Keratinocyte (primary cell): ENCODE measurements around the gene ZFP1. TPM values are rescaled to one million over a fixed set of nuclear protein-coding genes. Genes with fewer than 3 reads are reported as not detected.

ENCODE experiments used
- DNase-seq: peaks from one replicate; pipeline ENCODE4 v3.0.0-alpha.2; 2011; ENCODE audit warnings: low read depth, missing footprints, low spot score
- FAIRE-seq: peaks from 2 replicates; lab custom pipeline; 2011; peaks lifted over from hg19 to GRCh38; lab: Jason Lieb, UNC
- H2AFZ ChIP-seq: 2 replicates; pipeline ENCODE4 v1.6.0; 2012; ENCODE audit warnings: low read length, control low read depth, inconsistent platforms; ENCODE audit not compliant: control insufficient read depth
- H3K27ac ChIP-seq: 2 replicates; pipeline ENCODE4 v1.5.1; 2011; ENCODE audit warnings: low read length; ENCODE audit not compliant: control insufficient read depth, insufficient read depth
- H3K27me3 ChIP-seq: 3 replicates; pipeline ENCODE4 v1.6.0; 2011; ENCODE audit warnings: low read length; ENCODE audit not compliant: control insufficient read depth, insufficient read depth; ENCODE audit errors: extremely low read depth
- H3K36me3 ChIP-seq, 2 experiments: 2 replicates in 1 of 2; 3 replicates in 1 of 2; pipeline ENCODE4 v1.5.1; 2011; ENCODE audit warnings: low read length in 2 of 2, mild to moderate bottlenecking in 1 of 2; ENCODE audit not compliant: control insufficient read depth in 2 of 2, insufficient read depth in 2 of 2; ENCODE audit errors: extremely low read depth in 1 of 2
- H3K4me1 ChIP-seq: 3 replicates; pipeline ENCODE4 v1.5.1; 2011; ENCODE audit warnings: low read length; ENCODE audit not compliant: control insufficient read depth, insufficient read depth; ENCODE audit errors: extremely low read depth
- H3K4me2 ChIP-seq: 3 replicates; pipeline ENCODE4 v1.6.0; 2011; ENCODE audit warnings: low read depth, low read length; ENCODE audit not compliant: control insufficient read depth, insufficient read depth; ENCODE audit errors: extremely low read depth
- H3K4me3 ChIP-seq, 3 experiments: fragments of 200-600 bp in 1 of 3; sonication (generic) in 1 of 3; 2 replicates in 2 of 3; 3 replicates in 1 of 3; pipeline ENCODE4 v1.5.1; 2011 to 2016; ENCODE audit warnings: low read length in 3 of 3, mild to moderate bottlenecking in 3 of 3, control low read depth in 2 of 3, inconsistent platforms in 1 of 3, low read depth in 1 of 3, mixed read lengths in 1 of 3, mixed run types in 1 of 3, moderate library complexity in 1 of 3; ENCODE audit not compliant: control insufficient read depth in 2 of 3, insufficient read depth in 2 of 3; ENCODE audit errors: extremely low read depth in 1 of 3
- H3K79me2 ChIP-seq: 2 replicates; pipeline ENCODE4 v1.6.0; 2012; ENCODE audit warnings: low read length; ENCODE audit not compliant: control insufficient read depth, insufficient read depth
- H3K9ac ChIP-seq: 3 replicates; pipeline ENCODE4 v1.6.0; 2011; ENCODE audit warnings: low read length; ENCODE audit not compliant: control insufficient read depth, insufficient read depth; ENCODE audit errors: extremely low read depth
- H3K9me1 ChIP-seq: 3 replicates; pipeline ENCODE4 v1.6.0; 2011; ENCODE audit warnings: low read length; ENCODE audit not compliant: control insufficient read depth, insufficient read depth; ENCODE audit errors: extremely low read depth
- H3K9me3 ChIP-seq: 2 replicates; pipeline ENCODE4 v1.5.1; 2012; ENCODE audit warnings: low read depth, low read length; ENCODE audit not compliant: control insufficient read depth
- H4K20me1 ChIP-seq: 3 replicates; pipeline ENCODE4 v1.6.0; 2011; ENCODE audit warnings: low read length; ENCODE audit not compliant: control insufficient read depth, insufficient read depth; ENCODE audit errors: extremely low read depth
- EZH2 ChIP-seq: IDR thresholded peaks from one replicate; pipeline ENCODE4 v1.6.1; 2012; ENCODE audit warnings: inconsistent platforms, mild to moderate bottlenecking, low read length, moderate library complexity
- dilution Hi-C: fragments of 300-500 bp; cut with MboI; formaldehyde crosslinking; loops from one replicate; pipeline ENCODE4 v1.7.0; 2020; ENCODE audit warnings: low sequenced_read_pairs; ENCODE audit not compliant: extremely low pct_ligation_motif_present
- polyA plus RNA-seq, 5 experiments: library from polyadenylated mRNA; depleted of rRNA in 3 of 5; stranded (reverse) in 3 of 5; stranded (forward) in 1 of 5; unstranded in 1 of 5; fragments of >200 nt; gene quantifications; 1 replicate in 1 of 5; 2 replicates in 3 of 5; 3 replicates in 1 of 5; pipeline versions ENCODE4 v1.2.1 to v1.2.3, GENCODE V29; 2011 to 2012; ENCODE audit warnings: missing spikeins in 2 of 5, low read depth in 1 of 5, low replicate concordance in 1 of 5
- TF ChIP-seq, protein P1 (sequence below), 3 experiments: IDR thresholded peaks in 1 of 3; conservative IDR thresholded peaks in 1 of 3; optimal IDR thresholded peaks in 1 of 3; 2 replicates in 2 of 3; 3 replicates in 1 of 3; pipeline versions ENCODE3 to v1.5.1; 2011; ENCODE audit warnings: low read length in 3 of 3, mild to moderate bottlenecking in 3 of 3, moderate library complexity in 2 of 3, control low read depth in 1 of 3, inconsistent platforms in 1 of 3; ENCODE audit not compliant: insufficient read depth in 2 of 3; ENCODE audit errors: extremely low read depth in 1 of 3

The ZFP1 gene
- polyA plus RNA-seq, 1 donor (not counting 4 experiments of a cell fraction or from before 2014, with no cell fraction given), result 8.6 TPM

DNA sequence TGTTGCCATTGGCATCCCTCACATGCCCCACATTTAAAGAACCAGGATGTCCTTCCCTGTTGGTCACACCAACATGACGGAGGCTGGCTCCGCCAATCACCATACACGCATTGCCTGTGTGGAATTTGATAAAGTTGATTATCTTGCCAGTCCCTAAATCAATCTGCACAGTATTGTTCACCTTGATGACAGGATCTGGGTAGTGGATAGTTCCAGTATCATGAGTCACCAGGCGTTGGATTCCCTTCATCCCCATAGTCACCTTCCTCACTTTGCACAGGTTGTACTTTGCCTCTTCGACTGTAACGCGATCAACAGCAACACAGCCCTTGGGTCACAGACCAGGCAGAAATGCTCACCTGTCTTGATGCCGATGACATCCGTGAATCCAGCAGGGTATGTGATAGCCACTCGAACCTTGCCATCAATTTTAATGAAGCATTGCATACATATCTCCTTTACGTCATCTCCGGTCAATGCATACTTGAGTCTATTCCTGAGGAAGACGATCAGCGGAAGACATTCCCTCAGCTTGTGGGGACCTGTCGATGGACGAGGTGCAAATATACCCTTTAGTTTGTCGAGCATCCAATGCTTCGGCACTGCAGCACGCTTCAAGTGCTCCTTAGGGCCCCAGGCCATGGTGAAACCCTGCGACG is 44.4 kb downstream of the ZFP1 start:
- no peaks in the 10 kb centered on the region for H3K9me3 ChIP-seq
- peaks cover 14% of the 10 kb centered on the region for H3K27me3 ChIP-seq
- H4K20me1 ChIP-seq, result no peaks in the 10 kb centered on the region
- dilution Hi-C loops, result no loop called here
- no peak for DNase-seq
- H3K4me3 ChIP-seq, result no peak overlapping the region
- no peaks in the 10 kb centered on the region for H3K79me2 ChIP-seq
- H3K4me1 ChIP-seq, result no peaks in the 10 kb centered on the region
- no peak overlapping the region for H2AFZ ChIP-seq
- H3K9me1 ChIP-seq, result no peaks in the 10 kb centered on the region
- no peak overlapping the region for H3K9ac ChIP-seq
- H3K4me2 ChIP-seq, result no peak overlapping the region
- H3K36me3 ChIP-seq, result no peaks in the 10 kb centered on the region
- TF ChIP-seq, protein P1, sequence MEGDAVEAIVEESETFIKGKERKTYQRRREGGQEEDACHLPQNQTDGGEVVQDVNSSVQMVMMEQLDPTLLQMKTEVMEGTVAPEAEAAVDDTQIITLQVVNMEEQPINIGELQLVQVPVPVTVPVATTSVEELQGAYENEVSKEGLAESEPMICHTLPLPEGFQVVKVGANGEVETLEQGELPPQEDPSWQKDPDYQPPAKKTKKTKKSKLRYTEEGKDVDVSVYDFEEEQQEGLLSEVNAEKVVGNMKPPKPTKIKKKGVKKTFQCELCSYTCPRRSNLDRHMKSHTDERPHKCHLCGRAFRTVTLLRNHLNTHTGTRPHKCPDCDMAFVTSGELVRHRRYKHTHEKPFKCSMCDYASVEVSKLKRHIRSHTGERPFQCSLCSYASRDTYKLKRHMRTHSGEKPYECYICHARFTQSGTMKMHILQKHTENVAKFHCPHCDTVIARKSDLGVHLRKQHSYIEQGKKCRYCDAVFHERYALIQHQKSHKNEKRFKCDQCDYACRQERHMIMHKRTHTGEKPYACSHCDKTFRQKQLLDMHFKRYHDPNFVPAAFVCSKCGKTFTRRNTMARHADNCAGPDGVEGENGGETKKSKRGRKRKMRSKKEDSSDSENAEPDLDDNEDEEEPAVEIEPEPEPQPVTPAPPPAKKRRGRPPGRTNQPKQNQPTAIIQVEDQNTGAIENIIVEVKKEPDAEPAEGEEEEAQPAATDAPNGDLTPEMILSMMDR (optimal IDR thresholded peaks at IDR 0.05 in 1 of 3, IDR thresholded peaks at IDR 0.05 in 1 of 3, conservative IDR thresholded peaks at IDR 0.05 in 1 of 3; ENCODE audit: extremely low read depth in 1 of 3, insufficient read depth in 2 of 3, low read length in 3 of 3), result no peak
- TF ChIP-seq EZH2, result no peak
- no peak overlapping the region for H3K27ac ChIP-seq
- FAIRE-seq, result no peak

DNA sequence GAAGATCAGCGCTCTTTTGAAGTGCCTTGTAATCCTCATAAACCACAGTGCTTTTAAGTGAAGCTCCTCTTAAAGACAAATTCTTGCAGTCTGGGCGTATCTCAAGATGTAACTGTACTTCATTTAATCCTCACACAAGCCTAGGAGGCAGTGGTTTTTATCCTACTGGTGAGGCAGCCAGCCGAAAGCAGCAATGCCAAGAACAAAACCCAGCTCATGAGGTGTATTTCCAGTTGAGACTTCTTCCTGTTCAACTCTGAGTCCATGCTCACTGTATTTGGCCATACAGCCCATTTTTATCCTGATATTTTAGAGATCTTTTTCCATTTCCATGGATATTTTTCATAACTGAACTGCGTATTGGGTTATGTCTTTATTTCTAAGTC is 44.9 kb downstream of the ZFP1 start:
- Histone ChIP-seq H4K20me1 (no peaks in the 10 kb centered on the region), H3K9me3 (no peaks in the 10 kb centered on the region)
- no peak for DNase-seq

More for the DNA sequence above, 44.9 kb downstream of the ZFP1 start:
- no peaks in the 10 kb centered on the region for H3K36me3 ChIP-seq
- no peak overlapping the region for H3K9ac ChIP-seq
- no peak for FAIRE-seq
- H3K4me1 ChIP-seq, result no peaks in the 10 kb centered on the region
- no peaks in the 10 kb centered on the region for H3K9me1 ChIP-seq
- no peak overlapping the region for H3K4me2 ChIP-seq
- H3K27ac ChIP-seq, result no peak overlapping the region
- peaks cover 16% of the 10 kb centered on the region for H3K27me3 ChIP-seq
- TF ChIP-seq, protein P1 (optimal IDR thresholded peaks at IDR 0.05 in 1 of 3, IDR thresholded peaks at IDR 0.05 in 1 of 3, conservative IDR thresholded peaks at IDR 0.05 in 1 of 3; ENCODE audit: extremely low read depth in 1 of 3, insufficient read depth in 2 of 3, low read length in 3 of 3), result no peak
- no peak for TF ChIP-seq EZH2
- dilution Hi-C loops, result no loop called here
- no peak overlapping the region for H2AFZ ChIP-seq
- H3K4me3 ChIP-seq, result no peak overlapping the region
- no peaks in the 10 kb centered on the region for H3K79me2 ChIP-seq
